Sigmoid colon (tissue), 4 donors: Measurements from ENCODE around the gene FAM114A1.
A peak's percentile ranks its signal among the peaks of the same experiment; 100 is the strongest.

Experiments
- CTCF ChIP-seq, 4 experiments: fragments of 450-650 bp in 3 of 4; fragments of 200-600 bp in 1 of 4; IDR thresholded peaks; one replicate each; pipeline ENCODE4 v1.5.1; 2016 to 2019; ENCODE audit warnings: antibody characterized with exemption in 4 of 4, mild to moderate bottlenecking in 3 of 4, moderate library complexity in 2 of 4
- POLR2A ChIP-seq, 2 donors: fragments of 450-650 bp; IDR thresholded peaks; one replicate each; pipeline ENCODE4 v1.6.1; 2016; ENCODE audit warnings: antibody characterized with exemption in 2 of 2, mild to moderate bottlenecking in 2 of 2, moderate library complexity in 2 of 2
- POLR2AphosphoS5 ChIP-seq, 4 donors: sonication (generic); formaldehyde crosslinking; IDR thresholded peaks; one replicate each; pipeline ENCODE4 v1.6.1; 2017; ENCODE audit warnings: antibody characterized with exemption in 4 of 4

GRCh38 chr4:38983787-38984598 is 116.4 kb downstream of the FAM114A1 start:
- TF ChIP-seq CTCF (IDR thresholded peaks at IDR 0.05), result no peak
- no peak for TF ChIP-seq POLR2A (IDR thresholded peaks at IDR 0.05)
- peak in 2 of 4 donors; percentile 13 to 38 for TF ChIP-seq POLR2AphosphoS5 (IDR thresholded peaks at IDR 0.05)
